ENCODE results near the gene FA2H. TPM values are rescaled to one million over a fixed set of nuclear protein-coding genes. Genes with fewer than 3 reads are reported as not detected.
A peak's percentile ranks its signal among the peaks of the same experiment; 100 is the strongest.

Gene FA2H
- total RNA-seq, 1 donor from 2014 or later, result not detected

- Mint-ChIP-seq H3K4me1 (ENCODE audit: unreplicated experiment) (no peaks in the 10 kb centered on the region), H3K9me3 (ENCODE audit: unreplicated experiment) (no peaks in the 10 kb centered on the region), H3K27ac (ENCODE audit: unreplicated experiment) (no peak overlapping the region), H3K27me3 (ENCODE audit: unreplicated experiment) (peaks cover 1% of the 10 kb centered on the region), H3K36me3 (ENCODE audit: low read depth, unreplicated experiment) (no peaks in the 10 kb centered on the region), H3K4me3 (ENCODE audit: unreplicated experiment) (no peak overlapping the region)
- peak; percentile 85 for DNase-seq (ENCODE audit: low spot score)
- peak; percentile 95 for TF ChIP-seq CTCF (IDR thresholded peaks at IDR 0.05; ENCODE audit: unreplicated experiment)
Observed at GRCh38 chr16:74709441-74709877, 65.2 kb downstream of the FA2H start.

- Mint-ChIP-seq H3K27ac (ENCODE audit: unreplicated experiment) (peak within 1 kb of the TSS; percentile 70), H3K4me3 (ENCODE audit: unreplicated experiment) (peak within 1 kb of the TSS; percentile 96), H3K36me3 (ENCODE audit: low read depth, unreplicated experiment) (no peaks in the 10 kb centered on the region), H3K27me3 (ENCODE audit: unreplicated experiment) (peaks cover 3% of the 10 kb centered on the region), H3K4me1 (ENCODE audit: unreplicated experiment) (peaks cover 19% of the 10 kb centered on the region), H3K9me3 (ENCODE audit: unreplicated experiment) (no peaks in the 10 kb centered on the region)
- TF ChIP-seq CTCF (IDR thresholded peaks at IDR 0.05; ENCODE audit: unreplicated experiment), result no peak
- DNase-seq (ENCODE audit: low spot score), result peak; percentile 43
Observed at GRCh38 chr16:74700438-74701225, 74.0 kb downstream of the FA2H start, which contains the start of gene MLKL. Gene MLKL (minus strand): TSS chr16:74700862. CDS start chr16:74695757, 5,105 bp downstream.

GRCh38 chr16:74700116-74700437 lies 74.5 kb downstream of the FA2H start:
- no peak for TF ChIP-seq CTCF (IDR thresholded peaks at IDR 0.05; ENCODE audit: unreplicated experiment)
- peak overlapping the region; percentile 96 for H3K4me3 Mint-ChIP-seq (ENCODE audit: unreplicated experiment)
- H3K4me1 Mint-ChIP-seq (ENCODE audit: unreplicated experiment), result peaks cover 25% of the 10 kb centered on the region
- no peaks in the 10 kb centered on the region for H3K9me3 Mint-ChIP-seq (ENCODE audit: unreplicated experiment)
- H3K27me3 Mint-ChIP-seq (ENCODE audit: unreplicated experiment), result peaks cover 3% of the 10 kb centered on the region
- no peak for DNase-seq (ENCODE audit: low spot score)
- peaks cover 5% of the 10 kb centered on the region for H3K36me3 Mint-ChIP-seq (ENCODE audit: low read depth, unreplicated experiment)
- H3K27ac Mint-ChIP-seq (ENCODE audit: unreplicated experiment), result peak overlapping the region; percentile 70

GRCh38 chr16:74699666-74700065 lies 75.0 kb downstream of the FA2H start:
- Mint-ChIP-seq H3K36me3 (ENCODE audit: low read depth, unreplicated experiment) (peaks cover 5% of the 10 kb centered on the region), H3K4me1 (ENCODE audit: unreplicated experiment) (peaks cover 25% of the 10 kb centered on the region), H3K27me3 (ENCODE audit: unreplicated experiment) (peaks cover 3% of the 10 kb centered on the region), H3K4me3 (ENCODE audit: unreplicated experiment) (peak overlapping the region; percentile 53), H3K27ac (ENCODE audit: unreplicated experiment) (no peak overlapping the region), H3K9me3 (ENCODE audit: unreplicated experiment) (no peaks in the 10 kb centered on the region)
- TF ChIP-seq CTCF (IDR thresholded peaks at IDR 0.05; ENCODE audit: unreplicated experiment), result no peak
- DNase-seq (ENCODE audit: low spot score), result no peak

- Mint-ChIP-seq H3K27me3 (ENCODE audit: unreplicated experiment) (peaks cover 3% of the 10 kb centered on the region), H3K4me1 (ENCODE audit: unreplicated experiment) (peaks cover 25% of the 10 kb centered on the region), H3K27ac (ENCODE audit: unreplicated experiment) (no peak overlapping the region), H3K4me3 (ENCODE audit: unreplicated experiment) (no peak overlapping the region), H3K36me3 (ENCODE audit: low read depth, unreplicated experiment) (peaks cover 9% of the 10 kb centered on the region), H3K9me3 (ENCODE audit: unreplicated experiment) (no peaks in the 10 kb centered on the region)
- TF ChIP-seq CTCF (IDR thresholded peaks at IDR 0.05; ENCODE audit: unreplicated experiment), result no peak
- DNase-seq (ENCODE audit: low spot score), result no peak
Observed at GRCh38 chr16:74698222-74698621, 76.4 kb downstream of the FA2H start.

Measured in endothelial cell (in vitro differentiated cells).